Activated CD4-positive, alpha-beta T cell treated with anti-CD3 and anti-CD28 coated beads, Interleukin-10, Interleukin-2, amounts not matched to agents 100 ng/mL and 50 ng/mL, durations not matched to agents 16 hours and 8 hours (primary cell): ENCODE measurements around the gene CORIN.
"Not testable (repeated sequence)": the region's sequence is repeated elsewhere in the genome, so short reads cannot be mapped to it uniquely, and the experiment has no call there.

Source experiments
- DNase-seq: peaks from one replicate; pipeline ENCODE4 v3.0.0-alpha.2; 2020

CORIN gene

DNA sequence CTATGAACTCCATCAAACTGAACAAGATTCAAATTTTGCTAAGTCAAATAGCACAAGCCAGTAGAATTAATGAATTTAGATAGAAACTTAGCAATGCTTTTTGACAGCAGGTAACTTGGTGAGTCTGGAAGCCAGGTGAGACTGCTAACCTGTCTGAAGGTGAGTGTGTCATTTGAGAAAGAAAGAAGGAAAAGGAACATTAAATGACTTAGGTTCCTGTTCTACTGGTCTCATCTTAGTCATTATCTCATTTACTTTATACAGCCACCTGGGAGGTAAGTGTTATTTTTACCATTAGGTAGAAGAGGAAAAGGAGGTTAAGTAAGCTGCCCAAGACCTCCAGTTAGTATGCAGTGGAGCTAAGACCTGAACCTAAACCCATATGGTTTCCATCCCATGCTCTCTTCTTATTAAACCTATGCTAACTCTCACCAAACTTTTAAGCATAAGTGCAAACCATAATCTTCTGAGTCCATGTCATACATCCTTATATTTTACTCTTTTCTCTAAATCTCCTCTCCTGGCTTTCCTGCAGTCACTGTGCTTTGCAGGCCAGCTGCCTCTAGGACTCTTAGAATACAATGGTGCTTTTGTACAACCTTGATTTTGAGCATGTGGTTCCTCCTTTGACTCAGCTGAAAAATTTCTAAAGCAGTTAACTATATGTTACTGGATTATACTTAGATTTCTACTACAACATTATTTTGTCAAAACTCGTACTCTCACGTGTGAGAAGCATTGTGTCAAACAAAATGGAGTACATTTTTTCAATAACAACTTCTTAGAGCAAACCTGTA lies 284.3 kb downstream of the CORIN start:
- no peak for DNase-seq

DNA sequence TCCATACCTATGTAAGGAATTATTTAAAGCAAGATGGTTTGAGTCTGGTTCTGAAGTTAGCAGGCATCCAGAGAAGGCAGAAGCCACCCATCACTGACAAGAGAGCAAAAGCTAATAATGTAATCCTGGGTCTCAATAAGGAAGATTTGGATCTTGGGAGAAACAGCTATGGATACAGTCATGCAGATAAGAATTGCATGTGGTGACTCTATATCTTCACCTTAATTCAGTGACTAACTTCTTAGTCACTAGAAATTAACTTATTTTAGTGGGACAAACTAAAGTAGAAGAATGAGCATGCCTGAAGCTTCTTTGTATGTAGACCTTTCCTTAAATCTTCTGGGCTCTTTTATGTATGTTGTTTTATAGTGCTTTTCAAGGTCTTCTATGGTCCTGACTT lies 286.2 kb downstream of the CORIN start:
- DNase-seq = no peak

DNA sequence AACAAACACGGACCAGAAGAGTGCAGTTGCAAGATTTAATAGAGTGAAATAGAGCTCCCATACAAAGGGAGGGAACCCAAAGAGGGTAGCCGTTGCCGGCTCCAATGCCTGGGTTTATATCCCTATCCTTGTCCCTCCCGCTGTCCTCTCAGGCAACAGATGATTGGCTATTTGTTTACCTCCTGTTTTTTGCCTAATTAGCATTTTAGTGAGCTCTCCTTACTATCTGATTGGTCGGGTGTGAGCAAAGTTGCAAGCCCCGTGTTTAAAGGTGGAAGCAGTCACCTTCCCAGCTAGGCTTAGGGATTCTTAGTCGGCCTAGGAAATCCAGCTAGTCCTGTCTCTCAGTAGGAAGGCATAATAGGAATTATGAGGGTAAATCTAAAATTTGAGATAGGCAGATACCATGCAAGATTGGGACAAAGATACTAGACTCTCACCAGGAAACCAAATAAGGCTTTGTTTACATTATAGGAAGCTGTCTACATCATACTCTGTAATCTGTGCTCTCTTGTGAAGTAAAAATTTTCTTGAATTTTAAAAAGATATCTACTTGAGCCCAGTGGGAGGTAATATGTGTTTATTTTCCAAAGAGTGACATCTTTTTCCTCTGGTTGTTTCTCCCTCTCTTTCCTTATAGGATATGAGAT lies 286.8 kb downstream of the CORIN start:
- no peak for DNase-seq

DNA sequence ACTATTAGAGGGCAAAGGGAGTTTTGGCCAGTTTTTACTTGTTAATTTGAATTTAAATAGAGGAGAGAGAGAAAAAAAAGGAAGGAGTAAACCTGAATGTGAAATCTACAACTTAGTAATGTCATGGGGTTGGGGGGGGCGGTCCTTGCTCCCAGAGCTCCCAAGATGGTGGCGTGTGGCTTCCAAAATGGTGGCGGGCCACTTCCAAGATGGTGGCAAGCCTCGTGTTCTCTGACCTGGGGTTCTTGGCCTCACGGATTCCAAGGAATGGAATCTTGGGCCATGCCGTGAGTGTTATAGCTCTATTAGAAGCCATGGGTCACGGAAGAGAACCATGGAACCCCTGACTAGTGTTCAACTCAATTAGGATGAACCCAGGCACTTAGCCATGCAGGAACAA lies 287.5 kb downstream of the CORIN start:
- not testable (repeated sequence) for DNase-seq
